A549 (cell line): ENCODE measurements around the gene XPO6.

Experiments used
- CBX2 ChIP-seq: fragments of 200-600 bp; sonication (generic); IDR thresholded peaks from 2 replicates; pipeline ENCODE4 v1.6.1; 2016; ENCODE audit warnings: low read depth, mild to moderate bottlenecking, borderline replicate concordance
- EHF ChIP-seq: fragments of 250-450 bp; sonication (Bioruptor Pico); IDR thresholded peaks from 2 replicates; pipeline ENCODE4 v1.5.0; 2020; ENCODE audit warnings: mild to moderate bottlenecking

DNA sequence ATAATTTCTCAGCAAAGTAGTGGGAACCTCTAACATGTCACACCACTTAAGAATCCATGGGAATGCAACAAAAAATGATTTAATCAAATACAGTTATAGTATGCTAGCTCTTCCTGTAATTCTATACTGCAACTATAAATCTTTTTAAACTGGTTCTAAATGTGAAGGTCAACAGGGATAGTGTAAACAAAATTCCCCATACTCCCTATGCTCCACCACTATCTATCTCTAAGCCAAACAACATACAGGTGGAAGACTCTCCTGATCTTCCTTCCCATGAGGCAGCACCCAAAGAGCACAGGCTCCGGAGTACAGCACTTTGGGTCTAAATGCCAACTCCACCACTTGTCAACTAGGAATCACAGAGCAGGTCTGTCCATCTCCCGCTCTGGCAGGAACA, 4.4 kb downstream of the XPO6 start:
- no peak for TF ChIP-seq CBX2
- no peak for TF ChIP-seq EHF
